Fibroblast of peridontal ligament (primary cell): Measurements from ENCODE around the gene CCDC71.

Source experiments
- DNase-seq: peaks from one replicate; pipeline ENCODE4 v3.0.0-alpha.2; 2010; ENCODE audit errors: extremely low read depth

Gene CCDC71

GRCh38 chr3:49165771-49166751 lies at the start of gene CCDC71:
CCDC71 (minus strand) TSS chr3:49166331; CDS start chr3:49164208, 2,123 bp downstream.
- peak; percentile 57 for DNase-seq

DNA sequence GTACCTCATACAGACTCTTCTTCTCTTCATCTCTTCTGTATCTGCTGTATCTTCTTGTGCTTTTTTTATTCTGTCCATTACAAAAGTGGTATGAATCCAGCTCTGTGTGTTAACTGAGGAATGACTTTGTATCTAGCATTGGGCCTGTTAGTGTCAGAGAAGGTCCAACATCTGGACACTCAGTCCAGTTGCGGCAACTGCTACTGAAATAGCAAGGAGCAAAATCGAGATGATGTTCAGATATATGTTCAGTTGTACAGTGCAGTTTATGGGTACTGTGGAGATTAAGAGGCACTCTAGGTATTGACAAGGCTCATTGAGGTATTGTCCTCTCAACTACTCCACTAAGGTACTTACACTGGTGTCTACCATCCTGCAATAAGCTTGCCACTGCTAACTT lies 47.9 kb upstream of the CCDC71 start:
- DNase-seq, result no peak

DNA sequence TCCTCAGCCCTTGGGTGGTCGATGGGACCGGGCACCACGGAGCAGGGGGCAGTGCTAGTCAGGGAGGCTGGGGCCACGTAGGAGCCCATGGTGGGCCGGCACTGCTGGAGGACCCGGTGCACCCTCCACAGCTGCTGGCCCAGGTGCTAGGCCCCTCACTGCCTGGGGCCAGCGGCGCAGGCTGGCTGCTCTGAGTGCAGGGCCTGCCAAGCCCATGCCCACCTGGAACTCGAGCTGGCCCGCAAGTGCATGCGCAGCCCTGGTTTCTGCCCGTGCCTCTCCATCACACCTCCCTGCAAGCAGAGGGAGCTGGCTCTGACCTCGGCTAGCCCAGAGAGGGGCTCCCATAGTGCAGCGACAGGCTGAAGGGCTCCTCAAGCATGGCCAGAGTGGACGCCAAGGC lies 47.4 kb upstream of the CCDC71 start:
- no peak for DNase-seq

DNA sequence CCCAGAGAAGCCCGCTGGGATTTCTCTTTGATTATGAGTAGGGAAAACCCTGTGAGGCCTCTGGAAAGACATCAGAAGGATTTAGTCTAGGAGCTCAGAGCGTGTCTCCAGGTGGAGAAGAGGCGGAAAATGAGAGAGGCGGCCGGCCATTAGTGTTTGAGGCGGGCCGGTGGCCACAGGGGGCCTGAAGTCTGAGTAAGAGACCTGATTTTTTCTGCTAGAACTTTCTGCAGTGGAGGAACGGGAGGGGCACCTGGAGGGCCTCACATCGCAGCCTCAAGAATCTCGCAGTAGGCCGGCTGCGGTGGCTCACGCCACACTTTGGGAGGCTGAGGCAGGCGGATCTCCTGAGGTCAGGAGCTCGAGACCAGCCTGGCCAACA lies 33.8 kb upstream of the CCDC71 start:
- no peak for DNase-seq

DNA sequence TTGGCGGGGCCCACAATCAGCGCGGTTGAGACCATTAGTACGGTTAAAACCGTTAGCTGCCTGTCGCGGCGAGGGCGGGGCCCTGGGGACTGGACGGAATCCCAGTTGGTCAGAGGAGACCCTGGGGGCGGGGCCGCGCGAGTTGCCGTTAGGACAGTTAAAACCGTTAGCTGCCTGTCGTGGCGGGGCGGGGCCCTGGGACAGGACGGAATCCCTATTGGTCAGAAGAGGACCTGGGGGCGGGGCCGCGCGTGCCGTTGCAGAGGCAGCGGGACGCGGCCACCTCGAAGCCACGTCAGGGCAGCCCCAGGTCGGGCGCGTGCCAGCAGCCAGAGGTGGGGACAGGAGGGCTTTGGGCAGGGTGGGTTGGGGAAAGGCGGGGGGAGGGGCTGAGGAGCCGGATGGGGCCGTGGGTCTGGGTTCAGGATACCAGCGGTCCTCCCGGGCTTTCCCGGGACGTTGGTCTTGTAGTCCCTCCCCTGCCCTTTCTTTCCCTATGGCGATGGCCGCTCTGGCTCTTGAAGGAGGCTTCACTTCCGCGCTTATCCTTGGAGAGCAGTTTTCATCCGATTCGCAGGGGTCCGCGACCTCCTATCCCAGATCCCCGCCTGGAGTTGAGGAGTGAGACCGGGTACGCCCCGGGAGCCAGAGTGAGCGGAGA lies 33.2 kb upstream of the CCDC71 start:
- peak; percentile 81 for DNase-seq

- no peak for DNase-seq
These were observed 32.6 kb upstream of the CCDC71 start for GRCh38 chr3:49198611-49199230.

DNA sequence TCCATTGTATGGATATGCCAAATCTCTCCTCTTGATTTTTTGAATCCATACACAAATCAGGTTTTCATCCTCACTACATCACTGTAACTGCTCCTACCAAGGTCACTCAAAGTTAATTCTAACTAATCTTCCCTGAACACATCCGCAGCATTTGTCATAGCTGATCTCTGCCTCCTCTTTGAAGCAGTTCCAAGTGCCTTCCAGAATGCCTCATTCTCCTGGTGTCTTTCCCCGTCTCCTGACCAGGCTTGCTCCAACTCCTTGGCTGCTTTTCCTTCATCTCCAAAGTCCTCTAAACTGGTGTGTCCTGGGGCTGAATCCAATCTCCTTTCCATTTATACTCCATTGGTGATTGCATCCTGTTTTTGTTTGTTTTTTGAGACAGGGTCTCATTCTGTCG lies 32.0 kb upstream of the CCDC71 start:
- DNase-seq, result no peak

- no peak for DNase-seq
These were observed 25.6 kb upstream of the CCDC71 start for GRCh38 chr3:49191741-49192140.

GRCh38 chr3:49183873-49184272 lies 17.7 kb upstream of the CCDC71 start:
- no peak for DNase-seq

DNA sequence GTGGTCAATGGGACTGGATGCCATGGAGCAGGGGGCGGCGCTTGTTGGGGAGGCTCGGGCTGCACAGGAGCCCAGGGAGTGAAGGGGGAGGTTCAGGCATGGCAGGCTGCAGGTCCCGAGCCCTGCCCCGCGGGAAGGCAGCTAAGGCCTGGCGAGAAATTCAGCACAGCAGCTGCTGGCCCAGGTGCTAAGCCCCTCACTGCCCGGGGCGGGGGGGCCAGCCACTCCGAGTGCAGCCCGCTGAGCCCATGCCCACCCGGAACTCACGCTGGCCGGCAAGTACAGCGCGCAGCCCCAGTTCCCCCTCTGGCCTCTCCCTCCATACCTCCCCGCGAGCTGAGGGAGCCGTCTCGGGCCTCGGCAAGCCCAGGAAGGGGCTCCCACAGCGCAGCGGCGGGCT lies 16.6 kb upstream of the CCDC71 start:
- no peak for DNase-seq

- DNase-seq, result no peak
These were observed 15.2 kb upstream of the CCDC71 start for GRCh38 chr3:49181351-49181750.

- no peak for DNase-seq
These were observed 14.0 kb upstream of the CCDC71 start for GRCh38 chr3:49180116-49180515.

- no peak for DNase-seq
These were observed 10.9 kb upstream of the CCDC71 start for GRCh38 chr3:49177073-49177472.

DNA sequence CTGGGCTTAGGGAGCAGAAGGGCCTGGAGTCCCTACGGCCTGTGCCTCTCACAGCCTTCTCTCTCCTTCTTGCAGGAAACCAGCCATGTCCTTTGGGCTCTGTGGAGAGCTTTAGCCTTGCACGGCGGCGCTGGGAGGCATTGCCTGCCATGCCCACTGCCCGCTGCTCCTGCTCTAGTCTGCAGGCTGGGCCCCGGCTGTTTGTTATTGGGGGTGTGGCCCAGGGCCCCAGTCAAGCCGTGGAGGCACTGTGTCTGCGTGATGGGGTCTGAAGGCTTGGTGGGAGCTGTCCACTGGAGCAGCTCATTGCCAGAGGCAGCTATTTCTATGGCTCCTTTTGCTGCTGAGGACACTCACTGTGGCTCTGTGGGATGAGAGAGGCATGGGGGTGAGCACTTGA lies 9.4 kb upstream of the CCDC71 start:
- DNase-seq, result no peak

DNA sequence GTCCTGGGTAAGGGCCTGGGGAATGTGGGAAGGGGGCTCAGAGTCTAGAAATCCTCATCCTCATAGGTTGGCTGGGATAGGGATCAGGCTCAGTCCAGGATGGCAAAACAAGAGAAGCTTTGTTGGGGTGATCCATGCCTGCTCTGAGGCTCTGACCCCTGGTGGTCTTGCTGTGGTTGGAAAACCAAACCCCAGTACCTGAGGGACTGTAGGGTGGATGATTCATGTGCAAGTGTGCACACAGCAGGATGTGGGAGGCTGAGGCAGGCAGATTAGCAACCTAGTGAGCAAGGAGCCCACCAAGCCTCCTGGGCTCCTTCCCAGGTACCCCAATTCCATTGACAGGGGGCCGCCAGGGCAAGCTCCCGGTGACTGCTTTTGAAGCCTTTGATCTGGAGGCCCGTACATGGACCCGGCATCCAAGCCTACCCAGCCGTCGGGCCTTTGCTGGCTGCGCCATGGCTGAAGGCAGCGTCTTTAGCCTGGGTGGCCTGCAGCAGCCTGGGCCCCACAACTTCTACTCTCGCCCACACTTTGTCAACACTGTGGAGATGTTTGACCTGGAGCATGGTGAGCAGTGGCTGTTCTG lies 8.4 kb upstream of the CCDC71 start:
- DNase-seq, result no peak

- no peak for DNase-seq
These were observed 7.7 kb upstream of the CCDC71 start for GRCh38 chr3:49173792-49174170.

DNA sequence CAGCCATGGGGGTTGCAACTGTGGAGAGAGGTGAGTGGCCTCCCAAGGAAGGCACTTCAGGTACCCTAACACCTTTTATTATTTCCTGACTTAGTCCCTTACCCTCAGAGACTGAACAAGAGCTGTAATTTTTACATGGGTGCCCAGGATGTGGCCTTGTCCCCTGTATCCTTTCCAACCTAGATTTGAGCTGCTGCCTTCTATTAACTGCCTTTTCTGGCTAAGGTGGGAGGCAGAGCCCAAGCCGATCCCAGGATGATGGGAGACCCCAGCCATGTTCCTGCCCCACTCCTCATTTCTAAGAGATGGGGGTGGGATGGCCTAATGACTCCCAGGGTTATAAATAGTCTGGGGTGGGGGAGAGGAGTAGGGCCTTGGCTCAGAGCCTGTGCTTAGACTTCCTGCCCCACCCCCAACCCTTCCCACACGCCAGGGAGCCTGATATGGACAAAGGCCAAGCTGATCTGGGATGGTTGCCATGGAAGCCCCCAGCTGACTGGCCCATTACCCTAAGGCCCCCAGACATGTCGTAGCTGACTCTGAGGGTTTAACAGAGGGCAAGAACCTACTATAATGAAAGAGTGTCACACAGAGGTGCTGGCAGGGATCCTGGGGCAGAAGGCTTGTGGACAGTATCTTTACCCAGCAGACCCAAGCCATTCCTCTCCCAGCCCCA lies 7.1 kb upstream of the CCDC71 start:
- DNase-seq, result no peak

DNA sequence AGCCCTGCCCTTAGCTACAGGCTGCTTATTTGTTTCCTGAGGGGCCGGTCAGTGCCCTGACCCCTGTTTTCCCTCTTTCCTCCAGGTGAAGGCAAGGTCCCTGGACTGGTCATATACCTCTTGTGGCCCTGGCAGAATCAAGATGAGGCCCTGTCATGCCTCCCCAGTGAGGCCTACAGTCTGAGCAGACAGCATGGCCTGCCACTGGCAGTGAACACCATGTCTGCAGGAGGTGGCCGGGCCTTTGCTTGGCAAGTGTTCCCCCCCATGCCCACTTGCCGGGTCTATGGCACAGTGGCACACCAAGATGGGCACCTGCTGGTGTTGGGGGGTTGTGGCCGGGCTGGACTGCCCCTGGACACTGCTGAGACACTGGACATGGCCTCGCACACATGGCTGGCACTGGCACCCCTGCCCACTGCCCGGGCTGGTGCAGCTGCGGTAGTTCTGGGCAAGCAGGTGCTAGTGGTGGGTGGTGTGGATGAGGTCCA lies 6.5 kb upstream of the CCDC71 start:
- DNase-seq, result no peak

DNA sequence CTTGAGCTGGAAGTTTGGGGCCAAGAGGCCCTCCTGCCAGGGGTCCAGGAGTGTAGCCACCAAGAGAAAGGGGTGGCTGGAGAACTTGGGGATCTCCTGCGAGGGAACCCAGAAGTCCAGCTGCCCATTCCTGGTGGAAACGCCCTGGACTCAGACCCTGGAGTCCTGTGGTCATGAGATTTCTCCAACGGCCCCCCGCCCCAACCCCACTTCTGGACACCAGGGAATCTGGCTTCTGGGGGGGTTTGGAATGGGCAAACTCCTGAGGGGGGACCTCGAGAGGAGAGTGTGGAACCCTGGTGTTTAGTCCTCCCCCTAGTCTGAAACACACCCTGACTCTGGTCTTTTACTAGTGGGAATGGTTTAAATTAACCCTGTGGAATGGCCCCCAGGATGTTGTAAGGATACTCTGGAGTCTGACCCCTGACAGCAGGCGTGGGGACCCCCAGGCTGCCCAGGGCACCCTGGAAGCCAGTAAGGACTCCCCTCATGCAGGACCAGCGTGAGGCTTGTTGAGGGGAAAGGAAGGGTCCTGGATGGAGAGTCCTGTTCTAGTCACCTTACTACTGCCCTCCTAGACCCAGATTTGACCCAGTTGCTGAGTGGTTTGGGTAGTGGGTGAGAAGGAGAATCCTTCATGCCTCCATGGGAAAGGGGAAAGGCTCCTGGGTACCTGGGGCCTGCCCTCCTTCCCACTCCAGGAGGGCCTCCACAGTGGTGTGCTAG lies 5.8 kb upstream of the CCDC71 start:
- no peak for DNase-seq

DNA sequence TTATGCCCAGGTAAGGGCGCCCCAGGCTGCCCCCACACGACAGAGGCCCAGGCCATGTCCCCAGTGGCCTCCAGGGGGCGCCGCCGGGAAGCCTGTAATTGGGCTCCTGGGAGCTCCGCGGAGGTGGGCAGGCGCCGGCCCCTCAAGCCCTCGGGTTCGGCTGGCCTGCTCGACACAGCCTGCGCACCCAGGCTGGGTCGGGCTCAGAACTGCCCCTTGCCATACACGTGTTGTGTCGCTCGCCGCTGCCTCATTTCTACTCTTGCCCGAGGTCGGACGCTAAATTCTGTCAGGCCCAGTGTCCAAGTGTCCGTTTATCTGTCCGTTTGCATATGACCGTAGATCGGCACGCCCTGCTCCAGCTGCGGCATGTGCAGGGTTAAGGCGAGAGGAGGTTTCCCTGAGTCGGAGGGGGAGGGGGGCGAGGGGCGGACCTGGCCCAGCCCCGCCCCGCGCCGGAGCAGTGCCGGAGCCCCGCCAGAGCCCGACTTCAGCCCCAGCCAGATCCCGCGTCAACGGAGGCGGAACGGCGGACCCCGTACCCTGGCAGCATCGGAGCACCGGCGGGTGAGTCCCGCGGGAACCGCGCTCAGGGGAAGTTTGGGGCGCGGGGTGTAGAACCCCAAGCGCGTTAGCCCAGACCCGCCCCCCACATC lies 5.1 kb upstream of the CCDC71 start, which contains the start of gene KLHDC8B:
Gene KLHDC8B, plus strand, starts transcription at position 480 of the 656 bp plus-strand sequence. CDS start 1,172 bp downstream, outside the sequence.
- DNase-seq, result peak; percentile 78
